Activated CD4-positive, alpha-beta T cell treated with anti-CD3 and anti-CD28 coated beads for 4 hours (primary cell): Measurements from ENCODE around the gene AVPR2.

ENCODE experiments used
- DNase-seq, 2 donors: peaks; one replicate each; pipeline ENCODE4 v3.0.0-alpha.2; 2020

Gene AVPR2

DNA sequence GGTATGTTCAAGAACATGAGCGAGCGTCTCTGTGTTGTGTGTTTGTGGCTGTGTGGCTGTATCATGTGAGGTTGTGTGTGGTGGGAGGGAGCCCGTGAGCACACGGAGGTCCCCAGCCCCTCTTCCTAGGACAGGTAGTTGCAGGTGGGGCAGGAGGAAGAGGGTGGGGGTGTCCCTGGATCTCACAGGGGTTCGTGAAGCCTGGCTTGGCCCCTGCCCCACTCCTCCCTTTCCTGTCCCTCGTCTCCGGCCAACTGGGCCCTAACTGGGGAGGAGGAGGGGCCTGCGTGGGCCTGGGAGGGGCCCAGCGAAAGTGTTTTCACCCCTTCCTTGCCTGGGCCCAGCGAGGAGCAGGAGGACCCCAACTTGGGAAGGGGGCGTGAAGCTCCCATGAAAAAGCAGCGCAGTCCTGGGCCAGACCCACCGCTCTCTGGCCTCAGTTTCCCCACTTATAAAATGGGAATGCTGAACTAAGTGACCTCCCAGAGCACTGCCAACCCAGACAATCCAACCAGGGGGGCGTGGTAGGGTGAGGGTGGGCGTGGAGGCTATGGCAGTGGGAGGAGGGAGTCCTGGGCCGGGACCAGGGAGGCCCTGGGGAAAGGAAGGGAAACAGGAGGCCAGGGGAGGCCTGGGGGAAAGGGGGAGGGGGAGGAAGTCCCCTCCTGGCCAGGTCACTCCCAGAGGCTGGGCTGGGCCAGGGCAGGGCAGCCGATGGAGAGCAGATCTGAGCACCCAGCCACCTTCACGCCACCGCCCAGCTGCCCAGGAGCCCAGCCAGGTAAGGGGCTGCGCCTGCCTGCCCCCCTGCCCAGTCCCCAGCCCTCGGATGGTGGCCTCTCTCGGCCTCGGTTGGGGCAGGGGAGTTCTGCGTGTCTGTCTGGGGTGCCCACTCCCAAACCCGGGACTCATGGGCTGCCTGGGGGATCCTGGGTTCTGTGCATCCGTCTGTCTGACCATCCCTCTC is at the start of gene AVPR2:
Gene AVPR2, plus strand, starts transcription at position 683 of the 967 bp plus-strand sequence. CDS start 473 bp downstream, outside the sequence.
- no peak for DNase-seq

- DNase-seq: no peak
Measured at GRCh38 chrX:153854702-153855101, 49.8 kb upstream of the AVPR2 start.

DNA sequence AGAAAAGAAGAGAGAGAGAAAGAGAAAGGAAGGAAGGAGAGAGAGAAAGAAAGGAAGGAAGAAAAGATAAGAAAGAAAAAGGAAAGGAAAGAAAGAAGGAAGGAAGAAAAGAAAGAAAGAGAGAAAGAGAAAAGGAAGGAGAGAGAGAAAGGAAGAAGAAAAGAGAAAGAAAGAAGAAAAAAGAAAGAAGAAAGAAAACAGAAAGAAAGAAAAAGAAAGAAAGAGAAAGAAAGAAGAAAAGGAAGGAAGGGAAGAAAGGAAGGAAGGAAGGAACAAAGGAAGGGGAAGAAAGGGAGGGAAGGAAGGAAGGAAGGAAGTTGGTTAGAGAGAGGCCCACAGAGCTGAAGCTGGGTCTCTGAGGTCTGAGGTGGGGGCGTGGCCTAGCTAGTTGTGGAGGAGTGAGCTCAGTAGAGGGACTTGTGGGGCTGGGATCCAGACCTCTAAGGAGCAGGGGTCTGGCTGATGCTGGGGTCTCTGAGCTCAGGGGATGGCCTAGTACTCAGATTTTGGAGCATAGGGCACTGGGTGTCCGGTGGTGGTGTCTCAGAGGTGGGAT is 47.0 kb upstream of the AVPR2 start:
- DNase-seq: no peak

- no peak for DNase-seq
Measured at GRCh38 chrX:153861151-153861550, 43.3 kb upstream of the AVPR2 start.

DNA sequence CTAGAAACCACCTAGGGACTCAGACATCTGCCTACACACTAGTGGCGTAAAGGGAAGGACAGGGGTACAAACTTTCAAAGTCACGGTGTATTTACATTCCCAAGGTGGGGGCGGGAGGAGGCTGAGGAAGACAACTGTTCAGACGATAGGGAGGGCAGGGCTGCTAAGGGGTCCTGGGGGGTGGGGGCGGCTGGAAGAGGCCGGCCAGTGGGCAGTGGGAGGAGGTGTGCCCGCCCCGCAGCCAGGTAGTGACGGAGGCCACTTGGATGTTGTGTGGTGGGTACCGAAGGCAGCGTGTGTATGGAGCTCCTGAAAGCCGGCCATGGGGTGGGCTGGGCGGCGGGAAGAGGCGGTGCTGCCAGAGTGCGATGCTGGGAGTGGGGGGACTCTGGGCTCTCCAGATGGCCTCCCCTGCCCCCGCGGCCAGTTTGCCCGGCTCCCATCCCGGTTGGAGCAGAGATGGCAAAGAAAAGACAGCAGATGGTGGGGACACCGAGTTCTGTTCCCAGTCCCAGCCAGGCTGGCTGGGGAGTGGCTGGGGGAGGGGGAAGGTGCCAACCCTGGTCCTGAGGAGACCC is 42.7 kb upstream of the AVPR2 start:
- DNase-seq: no peak

DNA sequence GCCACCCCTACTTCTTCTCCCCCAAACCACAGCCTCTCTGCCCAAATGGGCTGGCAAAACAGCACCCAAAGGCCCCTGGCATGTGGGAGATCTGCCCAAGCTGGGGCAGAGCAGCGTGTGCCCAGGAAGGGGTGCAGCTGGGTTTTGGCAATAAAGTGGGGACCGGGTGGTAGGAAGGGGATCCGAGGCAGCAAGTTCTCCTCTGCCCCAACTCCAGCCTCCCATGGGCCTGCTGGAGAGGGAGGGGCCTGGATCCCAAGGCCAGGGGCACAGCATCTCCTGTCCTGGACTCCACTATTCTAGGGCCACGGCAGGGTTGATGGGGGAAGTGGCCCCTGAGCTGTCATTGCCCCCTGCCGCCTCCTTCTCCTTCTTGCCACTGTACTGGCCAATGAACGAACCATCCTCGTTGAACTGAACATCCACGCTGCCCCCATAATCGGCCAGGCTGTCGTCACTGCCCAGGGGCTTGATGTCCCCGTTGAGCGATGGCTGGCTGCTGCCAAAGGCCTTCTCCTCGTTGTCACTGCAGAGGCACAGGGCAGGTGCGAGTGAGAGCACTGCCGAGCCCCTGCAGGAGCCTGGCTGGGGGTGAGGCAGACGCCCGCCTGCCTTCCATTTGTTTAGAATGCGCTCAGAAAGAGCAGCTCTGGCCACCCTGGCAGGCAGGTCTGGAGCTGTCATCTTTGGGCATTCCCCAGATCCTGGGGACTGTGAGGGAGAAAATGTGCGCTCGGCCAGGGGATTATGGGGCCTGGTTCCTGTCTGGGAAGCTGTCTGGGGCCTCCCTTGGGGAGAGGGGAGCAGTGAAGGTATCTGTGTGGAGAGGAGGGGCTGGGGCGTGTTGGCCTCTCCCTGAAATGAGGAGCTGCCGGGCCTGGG is 41.9 kb upstream of the AVPR2 start:
- DNase-seq: no peak

DNA sequence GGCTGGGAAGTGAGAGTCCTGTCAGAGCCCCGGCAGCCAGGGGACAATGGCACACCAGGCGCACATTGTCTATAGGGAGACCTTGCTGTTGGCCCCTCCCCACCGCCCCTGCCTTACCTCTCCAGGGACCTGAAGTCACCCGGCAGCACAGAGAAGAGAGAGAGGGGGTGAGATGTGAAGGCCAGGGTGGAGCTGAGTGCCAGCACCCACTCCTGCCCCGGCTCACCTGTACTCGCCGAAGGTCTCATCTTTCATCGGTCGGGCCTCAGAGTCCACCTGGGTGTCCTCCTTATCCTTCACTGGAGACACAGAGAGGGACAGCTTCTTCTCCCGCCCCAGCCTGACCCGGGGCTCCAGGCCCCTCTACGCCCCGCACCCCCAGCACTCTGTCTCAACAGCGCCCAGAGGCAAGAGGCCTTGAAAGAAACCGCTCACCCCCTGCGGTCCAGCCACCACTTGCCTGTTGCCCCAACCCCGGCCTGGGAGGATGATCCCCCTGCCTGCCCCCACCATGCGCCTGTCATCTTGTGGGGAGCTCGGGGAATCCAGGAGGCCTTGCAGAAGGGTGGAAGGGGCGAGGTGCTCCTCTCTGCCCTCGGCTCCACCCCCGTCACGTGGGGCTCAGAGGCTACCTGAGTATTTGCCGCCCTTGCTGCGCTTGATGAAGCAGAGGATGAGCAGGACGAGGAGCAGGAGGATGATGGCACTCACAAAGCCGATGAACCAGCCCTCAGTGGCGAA is 41.1 kb upstream of the AVPR2 start:
- no peak for DNase-seq

DNA sequence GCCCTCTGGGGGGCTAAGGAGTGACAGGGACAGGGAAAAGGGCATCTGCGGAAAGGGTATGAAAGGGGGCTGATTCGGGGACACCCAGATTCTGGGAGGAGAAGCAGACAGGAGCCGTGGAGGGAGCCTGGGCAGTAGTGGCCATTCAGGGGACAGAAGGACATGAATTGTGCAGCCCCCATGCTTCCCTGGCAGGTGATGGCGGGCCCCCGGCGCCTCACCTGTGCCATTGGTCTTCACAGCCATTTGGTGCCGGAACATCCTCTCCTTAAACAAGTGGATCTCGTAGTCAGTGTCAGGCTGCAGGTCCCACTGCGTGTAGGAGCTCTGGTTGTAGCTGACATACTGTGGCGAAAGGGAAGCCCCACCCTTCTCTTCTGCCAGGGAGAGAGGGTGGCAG is 40.4 kb upstream of the AVPR2 start:
- no peak for DNase-seq

GRCh38 chrX:153864561-153865320 is 39.7 kb upstream of the AVPR2 start:
- DNase-seq: no peak

- no peak for DNase-seq
Measured at GRCh38 chrX:153865321-153865580, 39.2 kb upstream of the AVPR2 start.

DNA sequence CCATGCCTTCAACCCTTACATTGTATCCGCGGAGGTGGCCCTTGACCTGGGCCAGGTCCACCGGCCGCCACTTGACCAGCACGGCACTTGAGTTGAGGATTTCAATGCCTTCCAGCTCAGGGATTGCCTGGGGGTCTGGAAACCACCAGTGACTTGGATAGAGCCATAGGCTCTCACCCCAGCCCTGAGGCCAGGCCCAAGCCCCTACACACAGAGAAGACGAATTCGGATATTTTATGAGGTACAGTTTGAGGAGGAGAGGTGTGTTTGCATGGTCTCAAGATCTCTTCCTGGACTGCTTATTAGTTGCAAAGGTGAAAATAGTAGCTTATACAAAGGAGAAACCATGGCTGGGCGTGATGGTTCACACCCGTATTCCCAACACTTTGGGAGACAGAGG is 38.8 kb upstream of the AVPR2 start:
- DNase-seq: no peak

GRCh38 chrX:153866302-153867019 is 38.0 kb upstream of the AVPR2 start:
- DNase-seq: no peak

DNA sequence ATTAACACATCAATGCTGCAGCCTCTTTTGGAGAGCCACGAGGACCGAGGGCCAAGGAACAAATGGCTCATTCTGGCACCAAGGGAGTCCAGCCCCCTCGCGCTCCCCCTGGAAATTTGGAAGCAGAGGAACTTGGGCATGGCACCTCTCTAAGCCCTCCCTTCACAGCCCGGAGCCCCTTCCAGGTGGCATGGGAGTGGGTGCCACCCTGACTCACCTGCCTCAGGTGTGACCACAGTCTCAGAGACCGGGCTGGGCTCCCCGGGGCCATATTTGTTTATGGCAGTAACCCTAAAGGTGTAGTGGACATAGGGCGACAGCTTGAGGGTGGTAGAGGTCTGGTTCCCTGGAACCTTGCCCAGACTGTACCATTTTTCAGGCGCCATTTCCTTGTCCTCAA is 37.3 kb upstream of the AVPR2 start:
- DNase-seq: no peak

DNA sequence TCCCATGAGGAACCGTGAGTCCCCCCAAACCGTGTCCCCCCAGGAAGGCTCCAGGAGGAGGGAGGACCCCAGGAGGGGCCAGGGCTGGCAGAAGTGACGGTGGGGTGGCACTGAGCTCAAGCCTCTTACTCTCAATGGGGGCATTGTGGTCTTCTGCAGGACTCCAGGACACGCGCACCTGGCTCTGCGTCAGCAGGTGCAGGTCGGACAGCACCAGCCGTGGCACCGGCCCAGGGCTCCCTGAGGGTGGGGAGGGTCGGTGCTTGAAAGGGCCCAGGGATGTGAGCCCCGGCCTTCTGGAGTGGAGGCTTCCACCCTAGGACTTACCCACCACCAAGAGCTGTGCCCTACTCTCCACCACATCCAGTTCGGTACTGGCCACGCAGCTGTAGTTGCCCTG is 36.8 kb upstream of the AVPR2 start:
- no peak for DNase-seq

DNA sequence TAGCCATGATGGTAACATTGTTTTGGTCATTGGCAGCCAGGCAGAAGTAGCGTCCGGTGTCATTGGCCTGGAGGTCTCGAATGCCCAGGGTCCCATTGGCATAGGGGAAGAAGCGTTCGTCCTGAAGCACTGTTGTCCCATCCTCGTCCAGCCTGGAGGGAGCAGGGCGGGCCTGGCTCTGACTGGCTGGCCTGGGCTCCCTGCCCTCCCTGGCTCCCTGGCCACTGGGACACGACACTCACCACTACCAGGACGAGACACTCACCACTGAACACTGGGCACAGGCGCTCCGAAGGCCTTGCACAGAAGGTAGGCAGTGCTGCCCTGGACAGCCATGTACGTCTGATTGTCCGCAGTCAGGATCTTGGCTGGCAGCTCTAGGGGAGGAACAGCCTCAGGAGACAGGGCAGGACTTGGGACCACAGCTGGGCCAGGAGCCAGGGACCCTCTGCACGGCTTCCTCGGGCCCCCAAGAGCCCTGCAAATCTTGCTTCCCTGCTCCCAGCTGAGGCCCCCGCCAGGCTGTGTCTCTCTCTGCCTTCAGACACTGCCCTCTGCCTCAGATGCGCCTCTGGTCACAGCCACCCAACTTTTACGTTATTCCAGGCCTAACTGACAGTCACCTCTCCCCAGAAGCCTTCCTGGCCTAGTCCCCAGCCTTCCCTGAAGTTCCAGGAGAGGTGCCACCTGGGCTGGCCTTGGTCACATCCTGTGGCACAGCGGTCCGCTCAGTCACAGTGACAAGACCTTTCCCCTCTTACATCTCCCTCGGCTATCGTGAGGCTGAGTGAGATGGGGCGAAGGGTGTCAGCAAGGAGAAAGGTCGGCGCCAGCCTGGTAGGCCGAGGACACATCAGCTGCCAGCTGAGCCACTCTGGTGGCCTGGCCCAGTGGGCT is 35.6 kb upstream of the AVPR2 start:
- no peak for DNase-seq

DNA sequence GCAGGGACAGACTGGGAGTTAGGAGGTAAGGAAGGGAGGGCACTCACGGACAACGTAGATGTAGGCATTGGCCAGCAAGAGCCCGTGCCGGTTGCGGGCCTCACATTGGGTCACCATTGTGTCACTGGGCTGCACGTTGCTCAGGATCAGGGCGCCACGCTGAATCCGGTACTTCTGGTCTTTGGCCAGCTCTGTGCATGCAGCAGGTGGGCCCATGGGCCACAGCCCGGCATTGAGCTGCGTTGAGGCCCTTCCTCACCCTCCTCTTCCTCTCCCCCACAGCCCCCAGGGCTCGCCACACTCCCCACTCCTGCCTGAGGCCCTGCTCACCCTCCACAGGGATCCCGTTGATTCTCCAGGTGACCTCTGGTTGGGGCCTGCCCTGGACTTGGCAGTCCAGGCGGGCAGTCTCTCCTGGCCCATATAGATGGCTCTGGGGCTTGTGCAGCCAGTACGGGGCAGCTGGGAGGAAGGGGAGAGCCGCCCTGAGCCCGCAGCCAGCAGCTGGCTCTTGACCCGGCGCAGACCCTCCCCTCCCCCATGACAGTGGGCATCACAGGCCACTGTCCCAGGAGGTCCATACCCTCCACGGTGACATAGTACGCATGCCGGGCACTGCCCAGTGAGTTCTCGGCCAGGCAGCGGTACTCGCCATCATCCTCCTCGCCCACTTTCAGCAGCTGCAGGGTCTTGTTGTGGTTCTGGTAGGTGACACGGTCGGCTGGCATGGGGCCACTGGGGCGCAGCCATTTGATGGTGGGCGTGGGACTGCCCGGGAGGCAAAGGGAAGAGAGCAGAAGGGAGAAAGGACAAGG is 34.8 kb upstream of the AVPR2 start:
- DNase-seq: no peak

- no peak for DNase-seq
Measured at GRCh38 chrX:153870288-153870690, 34.2 kb upstream of the AVPR2 start.

- no peak for DNase-seq
Measured at GRCh38 chrX:153870791-153871360, 33.6 kb upstream of the AVPR2 start.

DNA sequence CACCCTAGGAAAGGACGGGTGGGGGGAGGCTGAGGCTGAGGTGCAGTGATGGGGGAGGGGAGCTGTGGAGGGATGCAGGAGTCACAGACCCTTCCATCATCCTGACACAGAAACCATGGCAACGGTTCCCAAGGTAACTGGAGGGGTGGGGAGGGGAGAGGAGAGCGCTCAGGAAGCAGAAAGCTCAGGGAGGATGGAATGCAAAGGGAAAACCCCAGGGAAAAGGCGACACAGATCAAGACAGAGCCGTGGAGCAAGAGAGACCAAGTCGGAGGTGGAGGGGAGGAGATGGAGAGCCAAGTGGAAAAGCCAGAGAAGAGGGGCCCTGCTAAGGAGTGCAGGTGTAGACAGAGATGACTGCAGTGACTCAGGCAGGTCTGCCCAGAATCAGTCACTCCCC is 33.0 kb upstream of the AVPR2 start:
- no peak for DNase-seq
